Islet of Langerhans (tissue), 1 donor: Measurements from ENCODE around the gene PDE7B.
A peak's percentile ranks its signal among the peaks of the same experiment; 100 is the strongest.

Experiments used
- FAIRE-seq: peaks from one replicate; lab custom pipeline; 2011; peaks lifted over from hg19 to GRCh38; lab: Jason Lieb, UNC

The PDE7B gene

GRCh38 chr6:135851442-135852271 is at the start of gene PDE7B:
Gene PDE7B, plus strand, starts transcription at chr6:135851701.
- peak; percentile 66 for FAIRE-seq

- no peak for FAIRE-seq
Observed at GRCh38 chr6:135801755-135802465, 49.6 kb upstream of the PDE7B start.

GRCh38 chr6:135810486-135810885 is 41.0 kb upstream of the PDE7B start:
- FAIRE-seq: no peak

- FAIRE-seq: no peak
Observed at GRCh38 chr6:135811170-135811569, 40.3 kb upstream of the PDE7B start.

GRCh38 chr6:135811644-135812526 is 39.6 kb upstream of the PDE7B start:
- FAIRE-seq: no peak

- FAIRE-seq: no peak
Observed at GRCh38 chr6:135813401-135813800, 38.1 kb upstream of the PDE7B start.

GRCh38 chr6:135814043-135814442 is 37.5 kb upstream of the PDE7B start:
- FAIRE-seq: no peak

- FAIRE-seq: no peak
Observed at GRCh38 chr6:135815216-135815615, 36.3 kb upstream of the PDE7B start.

- no peak for FAIRE-seq
Observed at GRCh38 chr6:135817035-135817434, 34.5 kb upstream of the PDE7B start.

GRCh38 chr6:135819665-135820064 is 31.8 kb upstream of the PDE7B start:
- FAIRE-seq: no peak

- FAIRE-seq: no peak
Observed at GRCh38 chr6:135820340-135820739, 31.2 kb upstream of the PDE7B start.

- no peak for FAIRE-seq
Observed at GRCh38 chr6:135823851-135824250, 27.6 kb upstream of the PDE7B start.

GRCh38 chr6:135826236-135826804 is 25.2 kb upstream of the PDE7B start:
- FAIRE-seq: no peak

GRCh38 chr6:135828021-135828420 is 23.5 kb upstream of the PDE7B start:
- FAIRE-seq: no peak

- no peak for FAIRE-seq
Observed at GRCh38 chr6:135830452-135830881, 21.0 kb upstream of the PDE7B start.

- no peak for FAIRE-seq
Observed at GRCh38 chr6:135831016-135831415, 20.5 kb upstream of the PDE7B start.

- no peak for FAIRE-seq
Observed at GRCh38 chr6:135832166-135832565, 19.3 kb upstream of the PDE7B start.

GRCh38 chr6:135833771-135834170 is 17.7 kb upstream of the PDE7B start:
- FAIRE-seq: no peak

GRCh38 chr6:135837735-135838449 is 13.6 kb upstream of the PDE7B start:
- FAIRE-seq: no peak

GRCh38 chr6:135839121-135839520 is 12.4 kb upstream of the PDE7B start:
- no peak for FAIRE-seq

- no peak for FAIRE-seq
Observed at GRCh38 chr6:135842618-135843392, 8.7 kb upstream of the PDE7B start.
